Panc1 (cell line): Measurements from ENCODE around the gene LUC7L. TPM values are rescaled to one million over a fixed set of nuclear protein-coding genes. Genes with fewer than 3 reads are reported as not detected.
A peak's percentile ranks its signal among the peaks of the same experiment; 100 is the strongest.

Experiments
- ATAC-seq: fragments of 200-7000 bp; cut with Tn5 transposase; 2 replicates; pipeline ENCODE4 v1.9.1; 2020; ENCODE audit warnings: mild to moderate bottlenecking, moderate library complexity
- BruUV-seq: library from RNA; stranded (reverse); fragments of 400-500 nt; replicated peaks from 2 replicates; lab custom pipeline; 2021; lab: Mats Ljungman, UMichigan
- CTCF ChIA-PET: fragments of 300-600 bp; sonication (Branson Sonifier 250); formaldehyde crosslinking; loops from one replicate; lab custom pipeline; 2022; ENCODE audit warnings: antibody characterized with exemption; lab: Charles Lee
- POLR2A ChIA-PET: fragments of 300-600 bp; sonication (Branson Sonifier 250); formaldehyde crosslinking; loops from one replicate; lab custom pipeline; 2022; ENCODE audit warnings: antibody characterized with exemption; lab: Charles Lee
- DNase-seq: peaks from one replicate; pipeline ENCODE4 v3.0.0-alpha.2; 2010; ENCODE audit warnings: low read depth, low spot score
- H3K27ac ChIP-seq: 2 replicates; pipeline ENCODE4 v1.5.1; 2011; ENCODE audit warnings: mild to moderate bottlenecking, low read length, inconsistent platforms
- H3K27me3 ChIP-seq: fragments of 200-500 bp; sonication (Bioruptor generic); 2 replicates; pipeline ENCODE4 v1.6.0; 2014; ENCODE audit warnings: low read length, inconsistent platforms; ENCODE audit not compliant: control insufficient read depth, insufficient read depth
- H3K36me3 ChIP-seq: fragments of 200-500 bp; sonication (Bioruptor generic); 2 replicates; pipeline ENCODE4 v1.5.1; 2014; ENCODE audit warnings: inconsistent platforms, mild to moderate bottlenecking, low read length, moderate library complexity; ENCODE audit not compliant: control insufficient read depth, insufficient read depth
- H3K4me1 ChIP-seq: 2 replicates; pipeline ENCODE4 v1.5.1; 2011; ENCODE audit warnings: inconsistent platforms, mild to moderate bottlenecking, low read length, moderate library complexity; ENCODE audit not compliant: control insufficient read depth, insufficient read depth
- H3K4me3 ChIP-seq, 2 experiments: 2 replicates each; pipeline ENCODE4 v1.5.1; 2011 to 2012; ENCODE audit warnings: low read depth in 2 of 2, low read length in 2 of 2, mild to moderate bottlenecking in 2 of 2, inconsistent platforms in 1 of 2, moderate library complexity in 1 of 2
- H3K9me3 ChIP-seq: fragments of 200-500 bp; sonication (Bioruptor generic); 2 replicates; pipeline ENCODE4 v1.5.1; 2014; ENCODE audit warnings: low read depth, mild to moderate bottlenecking, inconsistent platforms, low read length, moderate library complexity; ENCODE audit not compliant: control insufficient read depth, insufficient read depth
- POLR2AphosphoS5 ChIP-seq: IDR thresholded peaks from 2 replicates; pipeline ENCODE4 v1.6.1; 2012; ENCODE audit warnings: mild to moderate bottlenecking, low read depth, low read length, moderate library complexity
- SIN3A ChIP-seq: IDR thresholded peaks from 2 replicates; pipeline ENCODE4 v1.6.1; 2012; ENCODE audit warnings: low read depth, mild to moderate bottlenecking, low read length, moderate library complexity, borderline replicate concordance; ENCODE audit not compliant: insufficient read depth
- TCF7L2 ChIP-seq: IDR thresholded peaks from 2 replicates; pipeline ENCODE4 v1.6.1; 2011; ENCODE audit warnings: mild to moderate bottlenecking, low read depth, low read length, inconsistent platforms
- in situ Hi-C: cut with HindIII; loops from 2 replicates; pipeline ENCODE4 v1.10.0; 2016; ENCODE audit warnings: low sequenced_read_pairs, low pct_unique_long_range_greater_than_20kb
- intact Hi-C: fragments of 100-400 bp; cut with micrococcal nuclease; formaldehyde crosslinking; loops from one replicate; pipeline ENCODE4 v1.10.0; 2022; ENCODE audit not compliant: unreplicated experiment
- total RNA-seq: library from RNA; stranded (reverse); gene quantifications from one replicate; pipeline ENCODE4 v1.2.1, GENCODE V29; 2021; ENCODE audit not compliant: unreplicated experiment
- TF ChIP-seq, protein P1 (sequence below): fragments of 450-650 bp; IDR thresholded peaks from 2 replicates; pipeline ENCODE4 v1.5.1; 2017; ENCODE audit warnings: mild to moderate bottlenecking
- TF ChIP-seq, protein P2 (sequence below), 2 experiments: IDR thresholded peaks; 2 replicates each; pipeline ENCODE4 v1.6.1; 2011 to 2012; ENCODE audit warnings: low read depth in 2 of 2, control low read depth in 1 of 2, low read length in 1 of 2, mild to moderate bottlenecking in 1 of 2, moderate library complexity in 1 of 2; ENCODE audit not compliant: insufficient read depth in 1 of 2

LUC7L gene
- total RNA-seq, 1 experiment from 2014 or later, result 75.3 TPM

DNA sequence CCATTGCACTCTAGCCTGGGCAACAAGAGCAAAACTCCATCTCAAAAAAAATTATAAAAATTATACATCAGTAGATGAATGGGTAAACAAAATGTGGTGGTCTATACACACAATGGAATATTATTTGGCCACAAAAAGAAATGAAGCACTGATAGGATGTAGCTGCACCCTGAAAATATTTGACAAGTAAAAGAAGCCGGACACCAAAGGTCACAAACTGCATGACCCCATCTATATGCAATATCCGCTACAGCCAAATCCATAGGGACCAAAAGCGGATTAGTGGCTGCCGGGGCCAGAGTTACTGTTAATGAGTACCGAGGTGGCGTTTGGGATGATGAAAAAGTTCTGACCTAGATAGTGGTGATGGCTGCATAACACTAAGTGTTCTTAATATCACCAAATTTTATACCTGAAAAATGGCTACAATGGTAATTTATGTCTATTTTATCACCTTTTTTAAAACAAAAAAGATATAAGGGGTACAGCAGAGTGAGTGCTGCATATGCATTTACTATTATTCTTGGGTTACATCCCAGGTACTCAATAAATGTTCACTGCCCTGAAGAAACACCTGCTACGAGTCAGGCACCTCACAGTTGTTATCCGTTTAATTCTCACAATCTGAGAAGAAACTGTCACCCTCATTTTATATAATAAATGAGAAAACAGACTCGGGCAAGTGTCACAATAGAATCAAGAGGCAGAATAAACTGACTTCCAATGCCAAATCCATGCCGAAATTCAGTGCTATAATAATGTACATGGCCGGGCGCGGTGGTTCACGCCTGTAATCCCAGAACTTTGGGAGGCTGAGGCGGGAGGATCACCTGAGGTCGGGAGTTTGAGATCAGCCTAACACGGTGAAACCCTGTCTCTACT, 49.8 kb downstream of the LUC7L start:
- no peak for TF ChIP-seq POLR2AphosphoS5
- TF ChIP-seq TCF7L2, result no peak
- TF ChIP-seq, protein P1, sequence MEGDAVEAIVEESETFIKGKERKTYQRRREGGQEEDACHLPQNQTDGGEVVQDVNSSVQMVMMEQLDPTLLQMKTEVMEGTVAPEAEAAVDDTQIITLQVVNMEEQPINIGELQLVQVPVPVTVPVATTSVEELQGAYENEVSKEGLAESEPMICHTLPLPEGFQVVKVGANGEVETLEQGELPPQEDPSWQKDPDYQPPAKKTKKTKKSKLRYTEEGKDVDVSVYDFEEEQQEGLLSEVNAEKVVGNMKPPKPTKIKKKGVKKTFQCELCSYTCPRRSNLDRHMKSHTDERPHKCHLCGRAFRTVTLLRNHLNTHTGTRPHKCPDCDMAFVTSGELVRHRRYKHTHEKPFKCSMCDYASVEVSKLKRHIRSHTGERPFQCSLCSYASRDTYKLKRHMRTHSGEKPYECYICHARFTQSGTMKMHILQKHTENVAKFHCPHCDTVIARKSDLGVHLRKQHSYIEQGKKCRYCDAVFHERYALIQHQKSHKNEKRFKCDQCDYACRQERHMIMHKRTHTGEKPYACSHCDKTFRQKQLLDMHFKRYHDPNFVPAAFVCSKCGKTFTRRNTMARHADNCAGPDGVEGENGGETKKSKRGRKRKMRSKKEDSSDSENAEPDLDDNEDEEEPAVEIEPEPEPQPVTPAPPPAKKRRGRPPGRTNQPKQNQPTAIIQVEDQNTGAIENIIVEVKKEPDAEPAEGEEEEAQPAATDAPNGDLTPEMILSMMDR, result no peak
- no peak for ATAC-seq
- Histone ChIP-seq H3K36me3 (no peaks in the 10 kb centered on the region), H3K27ac (no peak overlapping the region), H3K4me1 (peaks cover 6% of the 10 kb centered on the region; the same call in 1 of the 2 replicates), H3K9me3 (no peaks in the 10 kb centered on the region), H3K27me3 (no peaks in the 10 kb centered on the region), H3K4me3 (peak overlapping the region; percentile 43 to 51; a peak in 3 of 4 replicates)
- BruUV-seq, result TSS peak; percentile 59
- intact Hi-C loops, result loop anchor here (2.0 kb wide), 1 partner anchor 73 kb away; no protein-coding TSS in a partner anchor
- DNase-seq, result no peak
- in situ Hi-C loops, result no loop called here
- POLR2A ChIA-PET, result no interaction called here
- CTCF ChIA-PET, result no interaction called here

DNA sequence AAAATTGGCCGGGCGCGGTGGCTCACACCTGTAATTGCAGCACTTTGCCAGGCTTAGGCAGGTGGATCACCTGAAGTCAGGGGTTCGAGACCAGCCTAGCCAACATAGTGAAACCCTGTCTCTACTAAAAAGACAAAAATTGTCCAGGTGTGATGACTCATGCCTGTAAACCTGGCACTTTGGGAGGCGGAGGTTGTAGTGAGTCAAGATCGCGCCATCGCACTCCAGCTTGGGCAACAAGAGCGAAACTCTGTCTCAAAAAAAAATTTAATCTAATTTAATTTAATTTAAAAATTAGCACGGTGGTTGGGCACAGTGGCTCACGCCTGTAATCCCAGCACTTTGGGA, 50.6 kb downstream of the LUC7L start:
- ChIA-PET CTCF (no interaction called here), POLR2A (no interaction called here)
- no peak for ATAC-seq
- in situ Hi-C loops, result no loop called here
- BruUV-seq, result no TSS peak
- Histone ChIP-seq H3K27ac (no peak overlapping the region), H3K4me1 (peaks cover 6% of the 10 kb centered on the region; the same call in 1 of the 2 replicates), H3K27me3 (no peaks in the 10 kb centered on the region), H3K4me3 (no peak overlapping the region), H3K9me3 (no peaks in the 10 kb centered on the region), H3K36me3 (no peaks in the 10 kb centered on the region)
- intact Hi-C loops, result no loop called here
- TF ChIP-seq TCF7L2, result no peak
- TF ChIP-seq SIN3A, result no peak
- no peak for TF ChIP-seq POLR2AphosphoS5
- TF ChIP-seq, protein P1, result no peak
- TF ChIP-seq, protein P2, sequence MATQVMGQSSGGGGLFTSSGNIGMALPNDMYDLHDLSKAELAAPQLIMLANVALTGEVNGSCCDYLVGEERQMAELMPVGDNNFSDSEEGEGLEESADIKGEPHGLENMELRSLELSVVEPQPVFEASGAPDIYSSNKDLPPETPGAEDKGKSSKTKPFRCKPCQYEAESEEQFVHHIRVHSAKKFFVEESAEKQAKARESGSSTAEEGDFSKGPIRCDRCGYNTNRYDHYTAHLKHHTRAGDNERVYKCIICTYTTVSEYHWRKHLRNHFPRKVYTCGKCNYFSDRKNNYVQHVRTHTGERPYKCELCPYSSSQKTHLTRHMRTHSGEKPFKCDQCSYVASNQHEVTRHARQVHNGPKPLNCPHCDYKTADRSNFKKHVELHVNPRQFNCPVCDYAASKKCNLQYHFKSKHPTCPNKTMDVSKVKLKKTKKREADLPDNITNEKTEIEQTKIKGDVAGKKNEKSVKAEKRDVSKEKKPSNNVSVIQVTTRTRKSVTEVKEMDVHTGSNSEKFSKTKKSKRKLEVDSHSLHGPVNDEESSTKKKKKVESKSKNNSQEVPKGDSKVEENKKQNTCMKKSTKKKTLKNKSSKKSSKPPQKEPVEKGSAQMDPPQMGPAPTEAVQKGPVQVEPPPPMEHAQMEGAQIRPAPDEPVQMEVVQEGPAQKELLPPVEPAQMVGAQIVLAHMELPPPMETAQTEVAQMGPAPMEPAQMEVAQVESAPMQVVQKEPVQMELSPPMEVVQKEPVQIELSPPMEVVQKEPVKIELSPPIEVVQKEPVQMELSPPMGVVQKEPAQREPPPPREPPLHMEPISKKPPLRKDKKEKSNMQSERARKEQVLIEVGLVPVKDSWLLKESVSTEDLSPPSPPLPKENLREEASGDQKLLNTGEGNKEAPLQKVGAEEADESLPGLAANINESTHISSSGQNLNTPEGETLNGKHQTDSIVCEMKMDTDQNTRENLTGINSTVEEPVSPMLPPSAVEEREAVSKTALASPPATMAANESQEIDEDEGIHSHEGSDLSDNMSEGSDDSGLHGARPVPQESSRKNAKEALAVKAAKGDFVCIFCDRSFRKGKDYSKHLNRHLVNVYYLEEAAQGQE (IDR thresholded peaks at IDR 0.05; ENCODE audit: insufficient read depth in 1 of 2, low read depth in 2 of 2, low read length in 1 of 2), result no peak
- DNase-seq, result no peak
